OCI-LY3 (cell line): ENCODE measurements around the gene MAP3K5.

Experiments
- EZH2phosphoT487 ChIP-seq: fragments of 200-600 bp; shearing (Covaris generic); IDR thresholded peaks from 2 replicates; pipeline ENCODE4 v1.6.1; 2018; ENCODE audit warnings: antibody characterized with exemption, mixed run types, low read depth
- TF ChIP-seq, protein P1 (sequence below): fragments of 200-600, 300-600 bp; sonication (generic); IDR thresholded peaks from 2 replicates; pipeline ENCODE4 v1.5.1; 2014; ENCODE audit warnings: antibody characterized with exemption, low read length, low read depth

DNA sequence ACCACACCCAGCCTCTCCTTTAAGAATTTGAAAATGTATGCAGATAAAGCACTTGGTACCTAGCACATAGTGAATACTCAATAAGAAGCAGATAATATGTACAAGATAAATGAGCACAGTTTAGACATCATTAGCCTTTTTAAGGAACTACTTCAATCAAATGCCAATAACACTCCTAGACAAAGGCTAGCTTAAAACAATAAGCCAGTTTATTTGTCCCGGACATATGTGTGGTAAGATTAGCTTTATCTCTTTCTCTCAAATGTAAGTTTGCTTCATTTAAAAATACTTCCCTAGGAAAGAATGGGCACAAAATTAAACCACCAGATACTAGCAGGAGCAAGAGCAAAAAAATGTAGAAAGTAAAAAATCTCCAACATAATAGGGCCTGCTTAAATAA is 73.8 kb downstream of the MAP3K5 start:
- TF ChIP-seq, protein P1, sequence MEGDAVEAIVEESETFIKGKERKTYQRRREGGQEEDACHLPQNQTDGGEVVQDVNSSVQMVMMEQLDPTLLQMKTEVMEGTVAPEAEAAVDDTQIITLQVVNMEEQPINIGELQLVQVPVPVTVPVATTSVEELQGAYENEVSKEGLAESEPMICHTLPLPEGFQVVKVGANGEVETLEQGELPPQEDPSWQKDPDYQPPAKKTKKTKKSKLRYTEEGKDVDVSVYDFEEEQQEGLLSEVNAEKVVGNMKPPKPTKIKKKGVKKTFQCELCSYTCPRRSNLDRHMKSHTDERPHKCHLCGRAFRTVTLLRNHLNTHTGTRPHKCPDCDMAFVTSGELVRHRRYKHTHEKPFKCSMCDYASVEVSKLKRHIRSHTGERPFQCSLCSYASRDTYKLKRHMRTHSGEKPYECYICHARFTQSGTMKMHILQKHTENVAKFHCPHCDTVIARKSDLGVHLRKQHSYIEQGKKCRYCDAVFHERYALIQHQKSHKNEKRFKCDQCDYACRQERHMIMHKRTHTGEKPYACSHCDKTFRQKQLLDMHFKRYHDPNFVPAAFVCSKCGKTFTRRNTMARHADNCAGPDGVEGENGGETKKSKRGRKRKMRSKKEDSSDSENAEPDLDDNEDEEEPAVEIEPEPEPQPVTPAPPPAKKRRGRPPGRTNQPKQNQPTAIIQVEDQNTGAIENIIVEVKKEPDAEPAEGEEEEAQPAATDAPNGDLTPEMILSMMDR = no peak
- no peak for TF ChIP-seq EZH2phosphoT487
